Fibroblast of lung (primary cell): Measurements from ENCODE around the gene ZNF512B. TPM values are rescaled to one million over a fixed set of nuclear protein-coding genes. Genes with fewer than 3 reads are reported as not detected.

Experiments used
- DNase-seq, 2 donors: peaks; one replicate each; pipeline versions ENCODE4 v3.0.0 to v3.0.0-alpha.2; 2010; ENCODE audit warnings: low read depth in 2 of 2
- H2AFZ ChIP-seq: 2 replicates; pipeline ENCODE4 v1.5.1; 2012; ENCODE audit warnings: low read length, control low read depth, inconsistent platforms
- H3K27ac ChIP-seq: 2 replicates; pipeline ENCODE4 v1.5.1; 2011; ENCODE audit warnings: low read length, control low read depth; ENCODE audit not compliant: insufficient read depth
- H3K27me3 ChIP-seq: 2 replicates; pipeline ENCODE4 v1.5.1; 2011; ENCODE audit warnings: mild to moderate bottlenecking, low read length; ENCODE audit not compliant: control insufficient read depth, insufficient read depth
- H3K36me3 ChIP-seq: 2 replicates; pipeline ENCODE4 v1.5.1; 2011; ENCODE audit warnings: low read length; ENCODE audit not compliant: control insufficient read depth, insufficient read depth
- H3K4me1 ChIP-seq: 2 replicates; pipeline ENCODE4 v1.5.1; 2011; ENCODE audit warnings: low read length; ENCODE audit not compliant: control insufficient read depth, insufficient read depth; ENCODE audit errors: extremely low read depth
- H3K4me2 ChIP-seq: 2 replicates; pipeline ENCODE4 v1.5.1; 2011; ENCODE audit warnings: low read length, control low read depth; ENCODE audit not compliant: insufficient read depth; ENCODE audit errors: extremely low read depth
- H3K4me3 ChIP-seq, 4 experiments: fragments of 200-600 bp in 1 of 4; sonication (generic) in 1 of 4; replicated peaks in 1 of 4; 2 replicates each; pipeline ENCODE4 v1.5.1; 2011 to 2016; ENCODE audit warnings: low read length in 4 of 4, low read depth in 3 of 4, mild to moderate bottlenecking in 3 of 4, control low read depth in 2 of 4, inconsistent platforms in 1 of 4, mixed read lengths in 1 of 4; ENCODE audit not compliant: insufficient read depth in 1 of 4; ENCODE audit errors: control extremely low read depth in 1 of 4
- H3K79me2 ChIP-seq: 2 replicates; pipeline ENCODE4 v1.5.1; 2012; ENCODE audit warnings: mild to moderate bottlenecking, low read length, inconsistent platforms; ENCODE audit not compliant: control insufficient read depth, insufficient read depth
- H3K9ac ChIP-seq: 2 replicates; pipeline ENCODE4 v1.5.1; 2011; ENCODE audit warnings: mild to moderate bottlenecking, low read length, control low read depth; ENCODE audit not compliant: insufficient read depth
- H3K9me3 ChIP-seq: 2 replicates; pipeline ENCODE4 v1.5.1; 2012; ENCODE audit warnings: low read depth, low read length; ENCODE audit not compliant: control insufficient read depth, insufficient read depth
- H4K20me1 ChIP-seq: 2 replicates; pipeline ENCODE4 v1.5.1; 2011; ENCODE audit warnings: low read length; ENCODE audit not compliant: control insufficient read depth, insufficient read depth; ENCODE audit errors: extremely low read depth
- CTCF ChIP-seq, 2 donors: IDR thresholded peaks in 1 of 2; conservative IDR thresholded peaks in 1 of 2; 1 replicate in 1 of 2; 2 replicates in 1 of 2; pipeline ENCODE4 v1.5.1; 2011 to 2012; ENCODE audit warnings: low read length in 2 of 2, control low read depth in 1 of 2, inconsistent platforms in 1 of 2, low read depth in 1 of 2, mild to moderate bottlenecking in 1 of 2
- EZH2 ChIP-seq: IDR thresholded peaks from 2 replicates; pipeline ENCODE4 v1.5.1; 2012; ENCODE audit warnings: low read length, control low read depth, mild to moderate bottlenecking; ENCODE audit errors: missing control alignments
- polyA plus RNA-seq, 2 donors: library from polyadenylated mRNA; depleted of rRNA in 1 of 2; stranded (reverse) in 1 of 2; unstranded in 1 of 2; fragments of >200 nt; gene quantifications; 2 replicates each; pipeline ENCODE4 v1.2.1, GENCODE V29; 2011 to 2012; ENCODE audit warnings: missing spikeins in 1 of 2
- total RNA-seq: library from RNA; depleted of rRNA; stranded (reverse); fragments of >200 nt; gene quantifications from 2 replicates; pipeline ENCODE4 v1.2.1, GENCODE V29; 2014

ZNF512B gene
- total and polyA plus RNA-seq, 2 donors (not counting 1 experiment from before 2014, with no cell fraction given) = 3.5 to 8.4 TPM

GRCh38 chr20:63945921-63946920, 23.5 kb downstream of the ZNF512B start:
- no peak for DNase-seq
- Histone ChIP-seq H3K4me1 (peaks cover 26% of the 10 kb centered on the region), H3K27me3 (no peaks in the 10 kb centered on the region), H3K36me3 (peaks cover 25% of the 10 kb centered on the region), H3K27ac (no peak overlapping the region), H3K79me2 (peaks cover 37% of the 10 kb centered on the region), H3K4me3 (no peak overlapping the region), H3K4me2 (no peak overlapping the region), H3K9me3 (no peaks in the 10 kb centered on the region), H2AFZ (no peak overlapping the region), H4K20me1 (no peaks in the 10 kb centered on the region), H3K9ac (no peak overlapping the region)
- TF ChIP-seq EZH2 = no peak

- Histone ChIP-seq H3K79me2 (peaks cover 28% of the 10 kb centered on the region), H3K27me3 (no peaks in the 10 kb centered on the region), H3K9me3 (no peaks in the 10 kb centered on the region), H4K20me1 (no peaks in the 10 kb centered on the region), H3K4me1 (peaks cover 16% of the 10 kb centered on the region), H3K9ac (no peak overlapping the region), H3K36me3 (peaks cover 34% of the 10 kb centered on the region), H2AFZ (no peak overlapping the region), H3K4me3 (no peak overlapping the region), H3K27ac (no peak overlapping the region), H3K4me2 (no peak overlapping the region)
- DNase-seq = no peak
- no peak for TF ChIP-seq EZH2
- no peak for TF ChIP-seq CTCF (conservative IDR thresholded peaks at IDR 0.05 in 1 of 2, IDR thresholded peaks at IDR 0.05 in 1 of 2; ENCODE audit: low read depth in 1 of 2, low read length in 2 of 2)
These were observed 24.6 kb downstream of the ZNF512B start for GRCh38 chr20:63945031-63945658.

GRCh38 chr20:63944078-63944941, 25.4 kb downstream of the ZNF512B start:
- H3K79me2 ChIP-seq = peaks cover 28% of the 10 kb centered on the region
- TF ChIP-seq CTCF (conservative IDR thresholded peaks at IDR 0.05 in 1 of 2, IDR thresholded peaks at IDR 0.05 in 1 of 2; ENCODE audit: low read depth in 1 of 2, low read length in 2 of 2) = no peak
- no peaks in the 10 kb centered on the region for H4K20me1 ChIP-seq
- DNase-seq = no peak
- no peaks in the 10 kb centered on the region for H3K9me3 ChIP-seq
- H3K4me3 ChIP-seq = no peak overlapping the region
- H2AFZ ChIP-seq = no peak overlapping the region
- H3K4me2 ChIP-seq = no peak overlapping the region
- no peaks in the 10 kb centered on the region for H3K27me3 ChIP-seq
- H3K4me1 ChIP-seq = peaks cover 8% of the 10 kb centered on the region
- peaks cover 37% of the 10 kb centered on the region for H3K36me3 ChIP-seq
- no peak overlapping the region for H3K27ac ChIP-seq
- no peak overlapping the region for H3K9ac ChIP-seq
